ENCODE data around the gene SMIM32. TPM values are rescaled to one million over a fixed set of nuclear protein-coding genes. Genes with fewer than 3 reads are reported as not detected.

SMIM32 gene
- total and polyA plus RNA-seq, 2 donors from 2014 or later: 5.1 to 63.6 TPM

GRCh38 chr5:136205941-136206340, 13.0 kb upstream of the SMIM32 start:
- no peaks in the 10 kb centered on the region for H3K4me1 ChIP-seq (ENCODE audit: control insufficient read depth in 2 of 3, insufficient read depth in 2 of 3, low read depth in 1 of 3, low read length in 3 of 3)
- H3K36me3 ChIP-seq (ENCODE audit: control insufficient read depth in 2 of 3, insufficient read depth in 3 of 3, low read length in 3 of 3): no peaks in the 10 kb centered on the region
- no peaks in the 10 kb centered on the region for H3K9me3 ChIP-seq (ENCODE audit: control insufficient read depth in 2 of 3, insufficient read depth in 1 of 3, low read length in 3 of 3)
- H3K27me3 ChIP-seq (ENCODE audit: control insufficient read depth, insufficient read depth, low read length): no peaks in the 10 kb centered on the region
- no peak for FAIRE-seq
- no peak overlapping the region for H3K9ac ChIP-seq (ENCODE audit: low read length in 3 of 3)
- no peak overlapping the region for H3K4me3 ChIP-seq (ENCODE audit: low read length in 3 of 3)
- TF ChIP-seq CTCF (IDR thresholded peaks at IDR 0.05; ENCODE audit: borderline replicate concordance, extremely low read depth, insufficient read depth): no peak
- H3K27ac ChIP-seq (ENCODE audit: low read depth in 2 of 2, low read length in 2 of 2): no peak overlapping the region
- intact Hi-C loops (cut with DNase I): no loop called here
- DNase-seq: no peak

- H3K4me3 ChIP-seq (ENCODE audit: low read length in 3 of 3): no peak overlapping the region
- FAIRE-seq: no peak
- no peak overlapping the region for H3K9ac ChIP-seq (ENCODE audit: low read length in 3 of 3)
- H3K27ac ChIP-seq (ENCODE audit: low read depth in 2 of 2, low read length in 2 of 2): no peak overlapping the region
- DNase-seq: no peak
- no peaks in the 10 kb centered on the region for H3K36me3 ChIP-seq (ENCODE audit: control insufficient read depth in 2 of 3, insufficient read depth in 3 of 3, low read length in 3 of 3)
- H3K9me3 ChIP-seq (ENCODE audit: control insufficient read depth in 2 of 3, insufficient read depth in 1 of 3, low read length in 3 of 3): no peaks in the 10 kb centered on the region
- no peaks in the 10 kb centered on the region for H3K27me3 ChIP-seq (ENCODE audit: control insufficient read depth, insufficient read depth, low read length)
- intact Hi-C loops (cut with DNase I): no loop called here
- no peak for TF ChIP-seq CTCF (IDR thresholded peaks at IDR 0.05; ENCODE audit: borderline replicate concordance, extremely low read depth, insufficient read depth)
- H3K4me1 ChIP-seq (ENCODE audit: control insufficient read depth in 2 of 3, insufficient read depth in 2 of 3, low read depth in 1 of 3, low read length in 3 of 3): no peaks in the 10 kb centered on the region
Measured at GRCh38 chr5:136205061-136205702, 12.2 kb upstream of the SMIM32 start.

GRCh38 chr5:136203303-136203922, 10.5 kb upstream of the SMIM32 start:
- no peak for FAIRE-seq

More at GRCh38 chr5:136203303-136203922, 10.5 kb upstream of the SMIM32 start:
- Histone ChIP-seq H3K4me1 (ENCODE audit: control insufficient read depth in 2 of 3, insufficient read depth in 2 of 3, low read depth in 1 of 3, low read length in 3 of 3) (peaks cover 0 to 4% (median 0%) of the 10 kb centered on the region in 3 donors), H3K27ac (ENCODE audit: low read depth in 2 of 2, low read length in 2 of 2) (no peak overlapping the region), H3K9me3 (ENCODE audit: control insufficient read depth in 2 of 3, insufficient read depth in 1 of 3, low read length in 3 of 3) (no peaks in the 10 kb centered on the region), H3K36me3 (ENCODE audit: control insufficient read depth in 2 of 3, insufficient read depth in 3 of 3, low read length in 3 of 3) (no peaks in the 10 kb centered on the region), H3K27me3 (ENCODE audit: control insufficient read depth, insufficient read depth, low read length) (no peaks in the 10 kb centered on the region), H3K4me3 (ENCODE audit: low read length in 3 of 3) (no peak overlapping the region), H3K9ac (ENCODE audit: low read length in 3 of 3) (no peak overlapping the region)
- no peak for DNase-seq
- intact Hi-C loops (cut with DNase I): no loop called here
- TF ChIP-seq CTCF (IDR thresholded peaks at IDR 0.05; ENCODE audit: borderline replicate concordance, extremely low read depth, insufficient read depth): no peak

Data from kidney (tissue), 14 donors.